Stomach (tissue), 4 donors: ENCODE results near the gene FASTKD1.

Experiments used
- EP300 ChIP-seq: sonication (generic); formaldehyde crosslinking; IDR thresholded peaks from one replicate; pipeline ENCODE4 v1.6.1; 2017; ENCODE audit warnings: antibody characterized with exemption
- POLR2A ChIP-seq, 4 donors: fragments of 450-650 bp; IDR thresholded peaks; one replicate each; pipeline ENCODE4 v1.6.1; 2016; ENCODE audit warnings: antibody characterized with exemption in 4 of 4, control low read depth in 2 of 4, mild to moderate bottlenecking in 1 of 4, moderate library complexity in 1 of 4
- POLR2AphosphoS5 ChIP-seq, 3 donors: sonication (generic); formaldehyde crosslinking; IDR thresholded peaks; one replicate each; pipeline ENCODE4 v1.6.1; 2016; ENCODE audit warnings: antibody characterized with exemption in 3 of 3
- TF ChIP-seq, protein P1 (sequence below), 7 experiments: fragments of 450-650 bp in 4 of 7; fragments of 200-600 bp in 3 of 7; sonication (generic) in 3 of 7; IDR thresholded peaks; one replicate each; pipeline ENCODE4 v1.5.1; 2016 to 2019; ENCODE audit warnings: antibody characterized with exemption in 7 of 7, control low read depth in 2 of 7, mild to moderate bottlenecking in 1 of 7

DNA sequence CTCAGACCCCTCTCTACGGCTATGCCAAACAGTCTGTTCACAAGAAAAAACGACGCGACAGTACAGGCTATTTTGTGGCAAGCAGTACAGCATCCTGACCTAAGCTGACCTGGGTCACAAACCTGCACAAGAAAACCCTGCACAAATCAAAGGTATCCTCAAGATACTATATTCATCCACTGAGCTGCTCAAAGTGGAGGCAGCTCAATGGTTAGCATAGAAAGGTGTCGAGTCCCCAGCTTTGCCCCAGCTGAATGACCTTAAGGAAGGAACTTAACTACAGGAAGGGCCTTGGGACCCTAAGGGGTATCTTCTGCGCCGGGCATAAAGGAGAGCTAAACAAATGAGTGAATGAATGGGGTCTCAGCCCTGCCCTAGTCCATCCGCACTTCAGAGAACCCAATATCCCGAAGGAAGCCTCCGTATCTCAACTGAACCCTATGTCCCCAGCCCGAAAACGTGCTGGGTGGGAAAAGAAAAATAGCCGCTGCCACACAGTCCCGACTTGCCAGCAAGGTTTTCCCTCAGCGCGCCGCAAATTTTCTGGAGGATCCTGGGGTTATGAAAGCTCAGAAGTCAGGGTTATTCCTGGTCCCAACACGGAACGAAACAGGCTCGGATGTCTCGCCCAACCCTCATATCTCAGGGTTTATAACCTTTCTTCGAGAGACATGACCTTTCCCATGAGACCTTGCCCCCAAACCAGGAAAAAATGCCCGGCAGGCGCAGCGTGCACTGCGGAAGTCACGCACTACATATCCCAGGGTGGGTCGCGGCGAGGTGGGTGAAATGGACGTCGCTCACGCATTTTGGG lies at the start of gene FASTKD1:
- TF ChIP-seq POLR2AphosphoS5 (IDR thresholded peaks at IDR 0.05) = peak; percentile 69 to 92 (median 80)
- TF ChIP-seq, protein P1, sequence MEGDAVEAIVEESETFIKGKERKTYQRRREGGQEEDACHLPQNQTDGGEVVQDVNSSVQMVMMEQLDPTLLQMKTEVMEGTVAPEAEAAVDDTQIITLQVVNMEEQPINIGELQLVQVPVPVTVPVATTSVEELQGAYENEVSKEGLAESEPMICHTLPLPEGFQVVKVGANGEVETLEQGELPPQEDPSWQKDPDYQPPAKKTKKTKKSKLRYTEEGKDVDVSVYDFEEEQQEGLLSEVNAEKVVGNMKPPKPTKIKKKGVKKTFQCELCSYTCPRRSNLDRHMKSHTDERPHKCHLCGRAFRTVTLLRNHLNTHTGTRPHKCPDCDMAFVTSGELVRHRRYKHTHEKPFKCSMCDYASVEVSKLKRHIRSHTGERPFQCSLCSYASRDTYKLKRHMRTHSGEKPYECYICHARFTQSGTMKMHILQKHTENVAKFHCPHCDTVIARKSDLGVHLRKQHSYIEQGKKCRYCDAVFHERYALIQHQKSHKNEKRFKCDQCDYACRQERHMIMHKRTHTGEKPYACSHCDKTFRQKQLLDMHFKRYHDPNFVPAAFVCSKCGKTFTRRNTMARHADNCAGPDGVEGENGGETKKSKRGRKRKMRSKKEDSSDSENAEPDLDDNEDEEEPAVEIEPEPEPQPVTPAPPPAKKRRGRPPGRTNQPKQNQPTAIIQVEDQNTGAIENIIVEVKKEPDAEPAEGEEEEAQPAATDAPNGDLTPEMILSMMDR (IDR thresholded peaks at IDR 0.05) = no peak
- TF ChIP-seq POLR2A (IDR thresholded peaks at IDR 0.05) = no peak
- TF ChIP-seq EP300 = no peak
